Naive thymus-derived CD4-positive, alpha-beta T cell (primary cell): Measurements from ENCODE around the gene STX16. TPM values are rescaled to one million over a fixed set of nuclear protein-coding genes. Genes with fewer than 3 reads are reported as not detected.
A peak's percentile ranks its signal among the peaks of the same experiment; 100 is the strongest.

Source experiments
- ATAC-seq: fragments of 150-1000 bp; cut with Tn5 transposase; 2 replicates; pipeline ENCODE4 v1.10.0; 2021; ENCODE audit warnings: mild to moderate bottlenecking, moderate library complexity
- CTCF ChIA-PET: fragments of 350-600 bp; sonication (Branson Sonifier 250); formaldehyde crosslinking; loops from one replicate; lab custom pipeline; 2021; ENCODE audit warnings: antibody characterized with exemption; lab: Charles Lee
- POLR2A ChIA-PET: fragments of 350-600 bp; sonication (Branson Sonifier 250); formaldehyde crosslinking; loops from one replicate; lab custom pipeline; 2021; ENCODE audit warnings: antibody characterized with exemption, inconsistent platforms; lab: Charles Lee
- DNase-seq, 9 donors: peaks; one replicate each; pipeline versions ENCODE4 v3.0.0 to v3.0.0-alpha.2; 2020 to 2022; ENCODE audit warnings: mixed read lengths in 1 of 9
- H3K27ac ChIP-seq: one replicate; pipeline ENCODE4 v1.7.0; 2013; ENCODE audit warnings: mild to moderate bottlenecking, low read depth, low read length, moderate library complexity
- H3K27me3 ChIP-seq, 2 donors: one replicate each; pipeline ENCODE4 v1.7.0; 2013; ENCODE audit warnings: low read length in 2 of 2, mild to moderate bottlenecking in 2 of 2, moderate library complexity in 2 of 2; ENCODE audit not compliant: control insufficient read depth in 2 of 2, insufficient read depth in 2 of 2
- H3K36me3 ChIP-seq, 3 experiments: 1 replicate in 2 of 3; 2 replicates in 1 of 3; pipeline ENCODE4 v1.7.0; 2013; ENCODE audit warnings: low read length in 3 of 3, mild to moderate bottlenecking in 3 of 3, moderate library complexity in 1 of 3; ENCODE audit not compliant: insufficient read depth in 3 of 3, control insufficient read depth in 2 of 3
- H3K4me1 ChIP-seq, 2 donors: one replicate each; pipeline ENCODE4 v1.7.0; 2013; ENCODE audit warnings: low read length in 2 of 2, mild to moderate bottlenecking in 2 of 2, moderate library complexity in 1 of 2; ENCODE audit not compliant: control insufficient read depth in 2 of 2, insufficient read depth in 2 of 2
- H3K4me3 ChIP-seq: 2 replicates; pipeline ENCODE4 v1.7.0; 2013; ENCODE audit warnings: mild to moderate bottlenecking, low read length
- H3K9me3 ChIP-seq, 3 experiments: 1 replicate in 2 of 3; 2 replicates in 1 of 3; pipeline ENCODE4 v1.7.0; 2013; ENCODE audit warnings: low read length in 3 of 3; ENCODE audit not compliant: control insufficient read depth in 2 of 3
- H3K27ac Mint-ChIP-seq, 9 donors: one replicate each; pipeline ENCODE4 v1.8.0; 2020 to 2022; ENCODE audit warnings: mixed read lengths in 9 of 9, mild to moderate bottlenecking in 8 of 9, moderate library complexity in 5 of 9, inconsistent platforms in 2 of 9
- H3K27me3 Mint-ChIP-seq, 5 donors: one replicate each; pipeline ENCODE4 v1.8.0; 2021 to 2022; ENCODE audit warnings: mixed read lengths in 5 of 5, mild to moderate bottlenecking in 1 of 5
- H3K36me3 Mint-ChIP-seq, 5 donors: one replicate each; pipeline ENCODE4 v1.8.0; 2020 to 2022; ENCODE audit warnings: mixed read lengths in 5 of 5, mild to moderate bottlenecking in 3 of 5, inconsistent platforms in 1 of 5
- H3K4me1 Mint-ChIP-seq, 7 donors: one replicate each; pipeline ENCODE4 v1.8.0; 2020 to 2022; ENCODE audit warnings: mixed read lengths in 7 of 7, mild to moderate bottlenecking in 3 of 7, inconsistent platforms in 1 of 7
- H3K4me3 Mint-ChIP-seq, 10 donors: one replicate each; pipeline ENCODE4 v1.8.0; 2020 to 2022; ENCODE audit warnings: mild to moderate bottlenecking in 10 of 10, mixed read lengths in 10 of 10, moderate library complexity in 6 of 10, inconsistent platforms in 2 of 10
- H3K9me3 Mint-ChIP-seq, 11 donors: one replicate each; pipeline ENCODE4 v1.8.0; 2020 to 2022; ENCODE audit warnings: mixed read lengths in 11 of 11, mild to moderate bottlenecking in 4 of 11, inconsistent platforms in 1 of 11, moderate library complexity in 1 of 11
- intact Hi-C, 2 donors: fragments of 100-400 bp; cut with micrococcal nuclease; formaldehyde crosslinking; loops; one replicate each; pipeline ENCODE4 v1.15.1; 2023
- polyA plus RNA-seq, 2 donors: library from polyadenylated mRNA; unstranded; fragments of 300-500 nt; fragmentation: Illumina TruSeq; gene quantifications; one replicate each; pipeline ENCODE4 v1.2.3, GENCODE V29; 2021
- total RNA-seq, 6 experiments: library from RNA in 5 of 6; stranded (reverse) in 5 of 6; gene quantifications; 1 replicate in 5 of 6; 2 replicates in 1 of 6; pipeline ENCODE4 v1.2.3 and lab custom pipeline; 2021 to 2026

Gene STX16
- total and polyA plus RNA-seq, 7 experiments from 2014 or later = 32.0 to 225 (median 185) TPM

DNA sequence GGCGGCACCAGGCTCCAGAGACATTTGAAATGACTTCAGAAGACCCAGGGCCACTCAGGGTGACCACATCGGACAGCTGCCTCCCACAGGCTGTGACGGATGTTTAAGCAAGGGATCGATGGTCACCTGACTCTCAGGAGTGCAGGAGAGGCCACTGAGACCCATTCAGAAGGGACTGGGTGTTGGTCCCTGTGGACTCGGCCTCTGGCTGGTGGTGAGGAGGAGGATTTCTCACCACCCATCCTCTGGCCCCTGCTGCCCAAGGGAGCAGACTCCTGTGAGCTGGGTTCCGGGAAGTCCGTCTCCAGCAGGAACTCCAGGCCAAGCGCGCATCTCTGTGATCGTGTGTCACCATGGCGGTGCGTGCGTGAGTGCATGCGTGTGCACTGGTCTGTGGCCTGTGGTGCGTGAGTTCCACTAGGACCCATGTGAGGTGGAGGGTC lies 67.1 kb downstream of the STX16 start:
- ATAC-seq (no peak), DNase-seq (peak in 1 of 9 donors; percentile 16)
- no peak overlapping the region for H3K4me3 Mint-ChIP-seq
- peaks cover 0 to 5% (median 0%) of the 10 kb centered on the region in 3 experiments for H3K36me3 ChIP-seq
- no peaks in the 10 kb centered on the region for H3K9me3 ChIP-seq
- peaks cover 0 to 3% (median 0%) of the 10 kb centered on the region in 5 donors for H3K36me3 Mint-ChIP-seq
- intact Hi-C loops = no loop called here
- no peaks in the 10 kb centered on the region for H3K4me1 ChIP-seq
- ChIA-PET CTCF (no interaction called here), POLR2A (no interaction called here)
- H3K27ac ChIP-seq = no peak overlapping the region
- no peak overlapping the region for H3K4me3 ChIP-seq
- peaks cover 0 to 4% (median 0%) of the 10 kb centered on the region in 11 donors for H3K9me3 Mint-ChIP-seq
- H3K27me3 ChIP-seq = no peaks in the 10 kb centered on the region
- H3K27ac Mint-ChIP-seq = peak overlapping the region in 1 of 9 donors; percentile 34
- H3K4me1 Mint-ChIP-seq = peaks cover 0 to 4% (median 0%) of the 10 kb centered on the region in 7 donors
- H3K27me3 Mint-ChIP-seq = peaks cover 18 to 24% (median 21%) of the 10 kb centered on the region in 5 donors

DNA sequence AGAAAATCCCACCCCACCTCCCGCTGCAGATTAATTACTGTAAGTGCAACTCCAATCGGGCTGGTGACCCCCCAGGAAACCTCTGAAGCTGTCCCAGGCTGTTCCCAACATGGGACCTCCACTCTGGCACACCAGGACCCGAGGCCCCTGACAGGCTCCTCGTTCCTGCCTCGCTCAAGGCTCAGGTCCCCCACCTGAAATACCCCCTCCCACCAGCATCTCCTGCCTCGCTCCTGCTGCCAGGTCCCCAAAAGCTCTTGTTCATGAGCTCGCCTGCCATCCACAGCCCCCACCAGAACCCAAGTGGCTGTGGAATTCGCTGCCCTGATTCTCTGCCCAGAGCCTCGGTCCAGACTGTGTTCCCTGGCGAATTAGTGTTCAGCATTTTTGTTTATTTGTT lies 67.6 kb downstream of the STX16 start:
- H3K4me3 Mint-ChIP-seq = no peak overlapping the region
- ATAC-seq (no peak), DNase-seq (no peak)
- no peaks in the 10 kb centered on the region for H3K9me3 ChIP-seq
- peaks cover 0 to 2% (median 0%) of the 10 kb centered on the region in 5 donors for H3K36me3 Mint-ChIP-seq
- CTCF ChIA-PET = no interaction called here
- no peak overlapping the region for H3K4me3 ChIP-seq
- no peaks in the 10 kb centered on the region for H3K4me1 ChIP-seq
- H3K27me3 ChIP-seq = no peaks in the 10 kb centered on the region
- peaks cover 23 to 30% (median 27%) of the 10 kb centered on the region in 5 donors for H3K27me3 Mint-ChIP-seq
- POLR2A ChIA-PET = no interaction called here
- no peak overlapping the region for H3K27ac ChIP-seq
- intact Hi-C loops = no loop called here
- H3K36me3 ChIP-seq = peaks cover 0 to 5% (median 0%) of the 10 kb centered on the region in 3 experiments
- H3K4me1 Mint-ChIP-seq = peaks cover 0 to 4% (median 0%) of the 10 kb centered on the region in 7 donors
- H3K27ac Mint-ChIP-seq = peak overlapping the region in 1 of 9 donors; percentile 42
- H3K9me3 Mint-ChIP-seq = peaks cover 0 to 5% (median 0%) of the 10 kb centered on the region in 11 donors

DNA sequence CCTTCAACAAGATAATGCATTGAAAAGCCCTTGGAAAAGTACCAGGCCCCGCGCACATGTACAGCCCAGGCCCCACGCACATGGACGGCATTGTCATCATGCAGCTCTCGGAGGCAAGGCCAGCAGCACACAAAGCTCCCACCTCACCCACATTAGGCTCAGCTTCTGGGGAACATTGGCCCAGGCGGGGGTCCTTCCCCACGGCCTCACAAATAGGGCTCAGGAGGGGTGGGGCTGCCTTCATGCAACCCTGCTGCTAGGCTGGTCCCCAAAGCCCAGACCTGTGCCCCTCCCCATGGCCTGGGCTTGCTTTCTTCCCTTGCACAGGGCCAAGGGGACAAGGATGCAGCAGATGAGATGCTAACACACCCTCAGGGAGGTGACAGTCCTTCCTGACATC lies 68.2 kb downstream of the STX16 start:
- CTCF ChIA-PET = no interaction called here
- no peak for ATAC-seq
- DNase-seq = peak in 1 of 9 donors; percentile 3

DNA sequence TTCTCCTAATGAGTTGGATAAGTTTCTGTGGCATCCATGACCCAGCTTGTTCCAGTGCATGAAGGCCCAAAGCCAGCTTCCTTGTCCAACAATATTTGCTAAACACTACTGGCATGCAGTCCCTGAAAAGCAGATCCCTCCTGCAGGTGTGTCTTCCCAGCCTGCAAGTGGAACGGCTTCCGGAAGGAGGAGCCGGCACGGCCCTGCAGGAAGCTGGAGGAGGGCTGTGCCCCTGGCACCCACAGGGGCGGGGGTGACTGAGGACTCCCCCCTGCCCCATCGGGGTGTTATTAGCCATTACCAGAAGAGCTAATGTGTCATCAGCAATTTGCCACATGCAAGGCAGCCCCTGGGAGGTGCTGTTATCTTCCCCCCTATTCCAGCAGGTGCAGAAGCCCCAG lies 68.9 kb downstream of the STX16 start:
- Mint-ChIP-seq H3K27me3 (peaks cover 35 to 42% (median 37%) of the 10 kb centered on the region in 5 donors), H3K4me3 (no peak overlapping the region), H3K4me1 (peaks cover 0 to 4% (median 0%) of the 10 kb centered on the region in 7 donors), H3K27ac (no peak overlapping the region), H3K36me3 (peaks cover 0 to 4% (median 0%) of the 10 kb centered on the region in 5 donors), H3K9me3 (peaks cover 0 to 6% (median 0%) of the 10 kb centered on the region in 11 donors)
- no peaks in the 10 kb centered on the region for H3K9me3 ChIP-seq
- no peak for DNase-seq
- H3K27ac ChIP-seq = no peak overlapping the region
- H3K4me1 ChIP-seq = no peaks in the 10 kb centered on the region
- CTCF ChIA-PET = no interaction called here
- intact Hi-C loops = no loop called here
- no peaks in the 10 kb centered on the region for H3K36me3 ChIP-seq
- H3K4me3 ChIP-seq = no peak overlapping the region
- POLR2A ChIA-PET = no interaction called here
- peaks cover 0 to 8% of the 10 kb centered on the region in 2 donors for H3K27me3 ChIP-seq
- no peak for ATAC-seq

More for the DNA sequence above, 68.2 kb downstream of the STX16 start:
- Mint-ChIP-seq H3K27ac (peak overlapping the region in 1 of 9 donors; percentile 26), H3K36me3 (no peaks in the 10 kb centered on the region), H3K27me3 (peaks cover 28 to 35% (median 30%) of the 10 kb centered on the region in 5 donors), H3K4me3 (no peak overlapping the region), H3K9me3 (peaks cover 0 to 6% (median 0%) of the 10 kb centered on the region in 11 donors), H3K4me1 (peaks cover 0 to 4% (median 0%) of the 10 kb centered on the region in 7 donors)
- H3K27me3 ChIP-seq = peaks cover 0 to 4% of the 10 kb centered on the region in 2 donors
- no peaks in the 10 kb centered on the region for H3K4me1 ChIP-seq
- no peak overlapping the region for H3K4me3 ChIP-seq
- intact Hi-C loops = no loop called here
- POLR2A ChIA-PET = no interaction called here
- H3K36me3 ChIP-seq = peaks cover 0 to 2% (median 0%) of the 10 kb centered on the region in 3 experiments
- H3K9me3 ChIP-seq = no peaks in the 10 kb centered on the region
- no peak overlapping the region for H3K27ac ChIP-seq

DNA sequence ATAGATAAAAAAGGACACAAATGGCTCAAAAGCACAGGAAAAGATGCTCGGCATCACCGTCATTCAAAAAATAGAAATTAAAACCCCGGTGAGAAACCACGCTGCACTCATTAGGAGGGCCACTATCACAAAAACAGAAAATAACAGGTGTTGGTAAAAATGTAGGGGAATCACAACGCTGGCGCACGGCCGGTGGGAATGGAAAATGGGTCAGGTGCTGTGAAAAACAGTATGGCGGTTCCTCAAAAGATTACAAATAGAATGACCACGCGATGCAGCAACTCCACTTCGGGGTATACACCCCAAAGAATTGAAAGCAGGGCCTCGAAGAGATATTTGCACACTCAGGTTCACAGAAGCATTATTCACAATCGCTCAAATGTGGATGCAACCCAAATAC lies 69.8 kb downstream of the STX16 start:
- Mint-ChIP-seq H3K27me3 (peaks cover 36 to 43% (median 38%) of the 10 kb centered on the region in 5 donors), H3K4me3 (no peak overlapping the region), H3K36me3 (peaks cover 0 to 4% (median 0%) of the 10 kb centered on the region in 5 donors), H3K27ac (no peak overlapping the region), H3K9me3 (peaks cover 0 to 6% (median 0%) of the 10 kb centered on the region in 11 donors), H3K4me1 (peaks cover 0 to 4% (median 0%) of the 10 kb centered on the region in 7 donors)
- Histone ChIP-seq H3K27me3 (peaks cover 0 to 8% of the 10 kb centered on the region in 2 donors), H3K4me1 (no peaks in the 10 kb centered on the region), H3K27ac (no peak overlapping the region), H3K9me3 (no peaks in the 10 kb centered on the region), H3K36me3 (no peaks in the 10 kb centered on the region), H3K4me3 (no peak overlapping the region)
- no peak for DNase-seq
- ATAC-seq = no peak
- ChIA-PET POLR2A (no interaction called here), CTCF (no interaction called here)
- intact Hi-C loops = no loop called here

DNA sequence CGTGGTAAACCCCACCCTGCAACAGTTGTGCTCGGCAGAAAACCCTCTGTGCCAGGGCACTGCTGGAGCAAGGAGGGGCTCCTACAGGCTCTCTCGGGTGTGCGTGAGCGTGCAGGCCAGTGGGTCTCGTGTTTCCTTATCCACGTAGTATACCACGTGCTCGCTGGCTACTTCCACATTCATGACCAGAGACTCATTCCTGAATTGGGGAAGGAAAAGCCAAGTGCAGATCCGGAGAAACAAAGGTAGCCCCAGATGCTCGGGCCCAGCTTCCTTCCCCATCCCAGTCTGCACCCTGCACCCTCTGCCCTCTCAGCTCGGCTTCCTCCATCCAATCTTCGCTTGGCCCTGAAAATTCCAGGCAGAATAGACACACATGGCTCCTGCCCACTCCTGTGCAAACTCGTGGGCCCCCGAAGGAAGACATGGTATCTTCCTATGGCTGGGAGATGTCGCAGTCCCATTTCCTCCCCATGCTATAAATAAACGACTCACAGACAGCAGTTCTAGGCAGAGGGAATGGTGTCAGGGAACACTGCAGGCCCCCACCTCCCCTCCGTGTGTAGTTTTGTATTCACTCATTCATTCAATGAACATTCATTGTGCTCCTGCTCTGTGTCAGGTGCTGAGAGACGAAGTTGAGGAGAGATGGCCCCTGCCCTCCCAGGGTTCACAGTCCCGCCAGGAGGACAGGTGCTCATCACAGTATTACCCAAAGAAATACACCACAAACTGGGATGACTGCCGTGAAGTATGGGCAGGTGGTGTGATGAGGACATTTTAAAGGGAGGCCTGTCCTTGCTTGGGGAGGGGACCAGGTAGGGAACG lies 71.1 kb downstream of the STX16 start:
- peaks cover 0 to 8% of the 10 kb centered on the region in 2 donors for H3K27me3 ChIP-seq
- no peaks in the 10 kb centered on the region for H3K36me3 ChIP-seq
- POLR2A ChIA-PET = no interaction called here
- H3K4me3 Mint-ChIP-seq = no peak overlapping the region
- peaks cover 39 to 55% (median 43%) of the 10 kb centered on the region in 5 donors for H3K27me3 Mint-ChIP-seq
- H3K4me1 ChIP-seq = no peaks in the 10 kb centered on the region
- ATAC-seq = no peak
- no peaks in the 10 kb centered on the region for H3K9me3 ChIP-seq
- H3K4me1 Mint-ChIP-seq = peaks cover 0 to 4% (median 0%) of the 10 kb centered on the region in 7 donors
- no peak overlapping the region for H3K4me3 ChIP-seq
- H3K27ac ChIP-seq = no peak overlapping the region
- CTCF ChIA-PET = no interaction called here
- intact Hi-C loops = no loop called here
- H3K27ac Mint-ChIP-seq = no peak overlapping the region
- H3K9me3 Mint-ChIP-seq = peaks cover 0 to 18% (median 10%) of the 10 kb centered on the region in 11 donors
- DNase-seq = peak in 1 of 9 donors; percentile 12
- H3K36me3 Mint-ChIP-seq = peaks cover 0 to 10% (median 0%) of the 10 kb centered on the region in 5 donors
